Sigmoid colon (tissue), 4 donors: ENCODE results near the gene EP400.
A peak's percentile ranks its signal among the peaks of the same experiment; 100 is the strongest.

ENCODE experiments used
- CTCF ChIP-seq, 4 experiments: fragments of 450-650 bp in 3 of 4; fragments of 200-600 bp in 1 of 4; IDR thresholded peaks; one replicate each; pipeline ENCODE4 v1.5.1; 2016 to 2019; ENCODE audit warnings: antibody characterized with exemption in 4 of 4, mild to moderate bottlenecking in 3 of 4, moderate library complexity in 2 of 4
- EP300 ChIP-seq, 4 donors: sonication (generic); formaldehyde crosslinking; IDR thresholded peaks; one replicate each; pipeline ENCODE4 v1.6.1; 2017; ENCODE audit warnings: antibody characterized with exemption in 4 of 4
- POLR2A ChIP-seq, 2 donors: fragments of 450-650 bp; IDR thresholded peaks; one replicate each; pipeline ENCODE4 v1.6.1; 2016; ENCODE audit warnings: antibody characterized with exemption in 2 of 2, mild to moderate bottlenecking in 2 of 2, moderate library complexity in 2 of 2
- POLR2AphosphoS5 ChIP-seq, 4 donors: sonication (generic); formaldehyde crosslinking; IDR thresholded peaks; one replicate each; pipeline ENCODE4 v1.6.1; 2017; ENCODE audit warnings: antibody characterized with exemption in 4 of 4

- TF ChIP-seq POLR2AphosphoS5 (IDR thresholded peaks at IDR 0.05) (peak in 1 of 4 donors; percentile 20), EP300 (IDR thresholded peaks at IDR 0.05) (no peak), CTCF (IDR thresholded peaks at IDR 0.05) (no peak), POLR2A (IDR thresholded peaks at IDR 0.05) (no peak)
Observed at GRCh38 chr12:132079200-132079599, 129.5 kb downstream of the EP400 start.
